ENCODE measurements around the gene TRAPPC12.
"Not testable (repeated sequence)": the region's sequence is repeated elsewhere in the genome, so short reads cannot be mapped to it uniquely, and the experiment has no call there.

TRAPPC12 gene

DNA sequence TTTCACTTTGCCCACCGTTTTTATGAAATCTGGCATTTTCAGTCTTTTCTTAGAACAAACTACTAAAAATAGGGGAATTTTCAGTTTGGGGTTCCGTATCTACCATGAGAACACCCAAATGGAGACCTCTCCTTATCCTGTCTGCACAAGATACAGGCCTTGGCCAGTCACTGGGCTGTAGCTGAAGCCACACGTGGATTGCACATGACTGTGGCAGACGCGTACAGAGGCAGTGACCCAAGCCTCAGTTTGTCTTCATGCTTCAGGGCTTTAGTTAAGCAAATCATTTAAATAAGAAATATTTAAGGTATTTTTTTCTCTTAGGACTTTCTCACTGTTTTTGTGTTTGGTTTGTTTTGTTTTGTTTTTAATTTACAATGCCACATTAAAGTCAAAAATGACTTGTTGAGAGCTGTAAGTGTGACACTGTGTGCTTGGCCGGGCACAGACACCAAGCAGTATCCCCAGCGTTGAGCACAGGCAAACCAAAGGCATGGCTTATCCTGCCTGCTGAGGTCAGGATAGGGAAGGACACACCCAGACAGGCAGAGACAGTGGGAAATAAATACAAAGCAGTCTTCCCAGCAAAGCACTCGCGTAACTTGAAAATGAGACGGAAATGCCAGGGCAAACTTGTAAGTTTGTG, 53.3 kb downstream of the TRAPPC12 start:
- no peak for DNase-seq (ENCODE audit: low spot score)

DNA sequence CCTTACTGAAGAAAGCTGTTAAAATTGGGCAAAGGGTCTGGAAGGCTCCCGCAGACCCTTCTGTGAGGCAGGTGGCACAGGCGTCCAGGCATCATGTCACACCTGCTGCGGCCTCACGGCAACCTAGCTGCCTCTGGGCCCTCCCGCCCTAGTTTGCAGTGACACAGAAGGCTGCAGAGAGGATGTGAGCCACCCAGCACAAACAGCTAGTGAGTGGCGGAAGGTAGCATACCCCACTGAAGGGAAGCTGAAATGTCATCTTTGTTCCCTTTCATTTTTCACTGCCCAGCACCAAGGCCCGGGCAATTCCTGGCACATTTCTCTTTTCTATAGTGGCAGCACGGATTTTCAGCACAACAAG, 53.8 kb downstream of the TRAPPC12 start:
- no peak for DNase-seq (ENCODE audit: low spot score)

- DNase-seq (ENCODE audit: low spot score) = no peak
Observed at GRCh38 chr2:3433776-3434400, 54.4 kb downstream of the TRAPPC12 start.

DNA sequence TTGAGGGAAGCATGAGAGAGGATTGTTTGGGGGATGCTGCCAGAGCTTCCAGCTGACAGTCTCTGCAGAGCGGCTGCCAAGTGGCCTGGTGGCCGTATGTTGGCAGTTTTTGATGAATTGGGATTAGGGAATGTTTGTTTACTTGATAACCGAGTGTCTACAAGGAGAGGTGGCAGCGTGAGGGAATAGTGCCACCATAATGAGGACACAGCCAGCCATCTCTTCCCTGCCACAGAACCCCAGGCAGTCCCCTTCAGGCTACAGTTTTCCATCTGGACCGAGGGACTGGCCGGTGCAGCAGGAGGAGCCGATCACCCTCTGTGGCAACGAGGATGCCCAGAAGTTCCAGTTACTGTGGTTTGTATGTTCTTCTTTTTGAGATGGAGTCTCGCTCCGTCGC, 55.2 kb downstream of the TRAPPC12 start:
- DNase-seq (ENCODE audit: low spot score) = no peak

DNA sequence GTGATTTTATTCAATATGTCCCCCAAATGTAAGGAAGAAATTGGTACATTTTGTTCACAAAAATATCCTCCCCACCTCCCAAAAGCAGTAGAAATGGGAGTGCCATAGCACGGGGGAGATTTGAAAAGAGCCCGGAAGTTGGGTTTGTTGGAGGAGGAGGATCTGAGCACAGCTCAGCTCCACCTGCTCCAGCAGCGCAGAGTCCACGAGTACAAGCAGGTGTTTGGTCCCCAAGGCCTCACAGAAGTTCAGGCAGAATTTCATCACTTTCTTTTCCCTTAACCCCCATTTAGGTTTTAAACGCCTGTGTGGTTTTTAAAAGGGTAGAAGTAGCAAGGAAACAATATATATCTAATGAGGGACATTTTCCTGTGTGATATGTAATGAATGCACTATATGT, 56.0 kb downstream of the TRAPPC12 start:
- no peak for DNase-seq (ENCODE audit: low spot score)

DNA sequence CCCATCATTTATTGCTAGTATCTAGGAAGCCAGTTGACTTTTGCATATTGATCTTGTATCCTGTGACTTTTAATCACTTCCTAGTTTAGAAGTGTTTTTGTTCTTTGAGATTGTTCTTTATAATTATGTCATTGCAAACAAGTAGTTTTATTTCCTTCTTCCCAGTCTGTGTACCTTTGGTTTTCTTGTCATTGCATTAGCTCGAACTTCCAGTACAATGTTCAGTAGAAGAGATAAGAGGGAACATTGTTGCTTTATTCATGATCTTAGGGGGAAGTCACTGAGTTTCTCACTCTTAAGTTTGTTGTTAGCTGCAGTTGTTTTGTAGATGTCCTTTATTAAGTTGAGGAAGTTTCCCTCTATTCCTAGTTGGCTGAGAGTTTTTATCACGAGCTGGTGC, 61.0 kb downstream of the TRAPPC12 start:
- DNase-seq (ENCODE audit: low spot score) = no peak

DNA sequence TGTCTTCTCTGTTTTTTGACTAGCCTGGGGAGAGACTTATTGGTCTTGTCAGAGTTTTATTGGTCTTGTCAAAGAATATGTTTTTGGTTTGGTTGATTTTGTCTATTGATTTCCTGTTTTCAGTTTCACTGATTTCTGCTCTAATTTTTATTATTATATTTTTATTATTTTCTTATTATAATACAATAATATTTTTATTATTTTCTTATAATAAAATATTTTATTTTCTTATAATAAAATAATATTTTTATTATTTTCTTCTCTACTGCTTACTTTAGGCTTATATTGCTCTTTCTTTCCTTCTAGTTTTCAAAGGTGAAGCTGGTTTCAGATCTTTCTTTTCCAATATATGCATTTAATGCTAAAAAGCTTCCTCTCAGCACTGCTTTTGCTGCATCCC, 62.0 kb downstream of the TRAPPC12 start:
- DNase-seq (ENCODE audit: low spot score) = no peak

GRCh38 chr2:3442185-3442584, 62.7 kb downstream of the TRAPPC12 start:
- DNase-seq (ENCODE audit: low spot score) = no peak

- no peak for DNase-seq (ENCODE audit: low spot score)
Observed at GRCh38 chr2:3443083-3443482, 63.6 kb downstream of the TRAPPC12 start.

DNA sequence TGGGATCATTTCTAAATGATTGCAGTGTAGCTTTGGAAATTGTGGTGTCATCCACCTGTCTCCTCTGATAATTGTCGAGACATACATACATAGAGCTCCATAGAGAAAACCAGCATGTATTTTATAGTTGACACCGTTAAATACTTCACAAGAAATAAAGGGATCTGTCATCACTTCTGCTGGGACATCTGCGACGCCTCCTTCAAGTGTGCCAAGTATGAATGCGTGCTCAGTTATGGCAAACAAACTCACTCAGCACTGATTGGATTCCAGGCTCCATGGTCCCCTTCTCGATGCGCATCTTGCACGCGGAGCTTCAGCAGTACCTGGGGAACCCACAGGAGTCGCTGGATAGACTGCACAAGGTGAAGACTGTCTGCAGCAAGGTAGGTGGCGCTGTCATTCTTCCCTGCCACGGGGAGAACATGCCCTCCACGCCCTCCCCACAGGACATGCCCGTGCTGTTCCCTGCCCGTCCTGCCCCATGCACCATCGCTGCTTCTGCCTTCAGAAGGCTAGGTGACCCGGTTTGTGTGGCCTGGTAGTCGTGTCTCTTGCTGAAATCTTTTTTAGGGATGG, 64.1 kb downstream of the TRAPPC12 start:
- DNase-seq (ENCODE audit: low spot score) = no peak

DNA sequence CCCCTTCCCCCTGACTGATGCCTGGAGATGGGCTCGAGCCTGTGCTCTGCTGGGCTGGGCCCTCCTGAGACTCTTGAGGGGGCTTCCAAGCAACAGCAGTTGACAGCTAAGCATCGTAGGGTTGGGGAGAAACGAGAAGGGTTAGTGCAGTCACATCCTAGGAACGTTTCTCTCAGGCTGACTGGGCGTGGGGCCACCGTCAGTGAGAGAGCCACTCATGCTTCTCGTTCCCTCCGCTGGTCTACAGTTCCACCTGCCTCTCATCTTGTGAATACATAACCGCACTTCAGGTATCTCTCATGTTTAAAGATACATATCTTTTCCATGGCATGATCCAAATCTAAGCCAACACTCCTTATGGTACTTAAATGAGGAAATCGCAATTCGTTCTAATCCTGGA, 66.4 kb downstream of the TRAPPC12 start:
- no peak for DNase-seq (ENCODE audit: low spot score)

DNA sequence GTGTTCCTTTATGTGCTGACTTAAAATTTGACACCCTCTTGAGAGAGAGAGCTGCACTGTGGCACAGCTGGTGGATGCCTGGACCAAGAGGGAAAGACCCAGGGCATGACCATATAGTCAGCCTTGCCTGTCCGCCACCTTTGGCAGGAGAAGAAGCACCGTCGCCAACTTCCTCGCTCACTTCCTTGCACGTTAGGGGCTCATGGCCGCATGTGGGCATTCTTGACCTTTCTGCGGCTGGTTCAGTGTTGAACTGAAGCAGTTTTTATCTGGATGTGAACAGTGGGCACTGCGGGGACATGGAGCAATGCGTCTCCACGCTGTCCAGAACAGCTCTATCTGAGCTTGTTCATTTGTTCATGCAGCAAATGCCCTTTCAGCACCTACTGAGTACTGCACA, 66.9 kb downstream of the TRAPPC12 start:
- DNase-seq (ENCODE audit: low spot score) = no peak

- DNase-seq (ENCODE audit: low spot score) = peak; percentile 30
Observed at GRCh38 chr2:3447186-3447585, 67.7 kb downstream of the TRAPPC12 start.

DNA sequence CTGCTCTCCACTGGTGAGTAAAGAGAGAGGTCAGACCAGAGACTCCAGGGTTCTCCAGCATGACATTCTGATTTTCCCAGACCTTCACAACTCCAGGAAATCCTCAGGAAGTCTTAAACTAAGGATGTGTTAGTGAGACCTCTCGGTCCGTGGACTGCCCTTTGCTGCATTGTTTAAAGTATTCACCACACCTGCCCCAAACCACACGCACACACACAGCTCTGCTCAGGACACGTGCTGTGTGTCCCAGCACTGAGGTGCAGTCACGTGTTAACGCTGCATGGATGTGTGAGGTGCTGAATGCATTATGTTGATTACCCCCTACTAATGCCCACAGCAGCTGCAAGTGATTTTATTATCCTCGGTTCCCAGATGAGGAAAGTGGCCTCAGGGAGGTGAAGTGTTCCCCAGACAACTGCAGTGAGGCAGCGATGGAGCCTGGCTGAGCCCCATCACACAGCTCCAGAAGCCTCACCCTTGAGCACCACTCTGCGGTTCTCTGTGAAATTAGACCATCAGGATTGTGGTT, 68.4 kb downstream of the TRAPPC12 start:
- peak; percentile 65 for DNase-seq (ENCODE audit: low spot score)

DNA sequence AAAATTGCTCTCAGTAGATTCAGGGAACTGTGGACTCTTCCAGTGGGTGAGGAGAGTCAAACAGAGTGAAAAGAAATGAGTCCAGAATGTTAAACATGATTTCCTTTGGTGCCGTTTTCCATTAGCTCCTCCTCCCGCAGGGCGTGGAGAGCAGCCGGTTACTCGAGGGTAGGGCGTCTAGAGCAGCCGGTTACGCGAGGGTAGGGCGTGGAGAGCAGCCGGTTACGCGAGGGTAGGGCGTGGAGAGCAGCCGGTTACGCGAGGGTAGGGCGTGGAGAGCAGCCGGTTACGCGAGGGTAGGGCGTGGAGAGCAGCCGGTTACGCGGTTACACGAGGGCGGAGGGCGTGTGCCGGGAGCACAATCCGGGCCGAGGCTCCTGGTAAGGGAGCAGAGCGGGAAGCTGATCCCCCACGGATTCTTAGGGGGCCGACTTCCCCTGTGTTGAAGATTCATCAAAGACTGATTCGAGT, 69.0 kb downstream of the TRAPPC12 start:
- DNase-seq (ENCODE audit: low spot score) = not testable (repeated sequence)

- DNase-seq (ENCODE audit: low spot score) = no peak
Observed at GRCh38 chr2:3449086-3449485, 69.6 kb downstream of the TRAPPC12 start.

DNA sequence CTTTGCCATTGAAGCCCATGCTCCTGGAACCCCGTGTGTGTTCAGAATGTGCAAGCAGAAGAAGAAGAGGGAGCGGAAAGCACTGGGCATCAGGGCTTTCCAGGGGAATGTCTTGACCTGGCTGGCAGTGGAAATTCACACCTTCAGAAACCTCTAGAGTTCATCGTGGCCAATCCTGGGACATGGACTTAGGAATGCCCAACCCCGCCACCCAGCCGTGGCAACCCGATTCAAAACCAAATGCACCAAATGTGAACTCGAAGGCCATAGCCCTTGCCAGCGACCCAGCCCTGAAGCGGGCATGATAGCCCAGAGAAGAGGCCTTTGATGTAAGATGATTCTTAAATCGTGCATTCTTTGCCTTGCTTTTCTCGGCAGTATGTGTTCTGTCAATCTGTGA, 70.4 kb downstream of the TRAPPC12 start:
- DNase-seq (ENCODE audit: low spot score) = no peak

DNA sequence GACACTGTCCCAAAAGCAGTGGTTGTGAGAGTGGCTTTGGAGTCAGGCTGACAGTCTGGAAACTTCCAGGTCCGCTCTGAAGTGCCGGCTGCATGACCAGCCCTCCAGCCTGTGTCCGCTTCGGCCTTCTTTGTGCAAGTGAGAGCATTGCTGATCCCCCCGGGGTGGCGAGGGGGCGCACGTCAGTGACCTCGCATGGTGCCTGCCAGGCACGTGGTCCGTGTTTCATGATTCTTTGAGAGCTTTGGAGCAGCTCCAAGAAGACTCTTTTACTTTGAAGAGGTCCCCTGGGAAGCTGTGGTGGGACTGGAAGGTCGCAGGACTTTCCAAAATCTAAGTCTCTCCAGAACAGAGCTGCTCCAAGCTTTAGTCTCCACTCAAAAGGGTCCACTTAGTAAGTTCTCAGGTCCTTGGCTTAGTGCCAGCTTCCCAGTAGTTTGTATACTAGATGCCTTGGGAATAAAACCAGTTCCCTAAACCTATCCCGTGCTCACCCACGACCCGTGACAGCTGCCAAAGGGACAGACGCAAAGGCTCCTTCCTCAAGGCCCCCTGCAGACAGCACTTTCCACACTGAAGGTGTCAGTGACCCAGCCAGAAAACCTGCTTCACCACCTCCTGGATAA, 71.0 kb downstream of the TRAPPC12 start:
- DNase-seq (ENCODE audit: low spot score) = no peak

DNA sequence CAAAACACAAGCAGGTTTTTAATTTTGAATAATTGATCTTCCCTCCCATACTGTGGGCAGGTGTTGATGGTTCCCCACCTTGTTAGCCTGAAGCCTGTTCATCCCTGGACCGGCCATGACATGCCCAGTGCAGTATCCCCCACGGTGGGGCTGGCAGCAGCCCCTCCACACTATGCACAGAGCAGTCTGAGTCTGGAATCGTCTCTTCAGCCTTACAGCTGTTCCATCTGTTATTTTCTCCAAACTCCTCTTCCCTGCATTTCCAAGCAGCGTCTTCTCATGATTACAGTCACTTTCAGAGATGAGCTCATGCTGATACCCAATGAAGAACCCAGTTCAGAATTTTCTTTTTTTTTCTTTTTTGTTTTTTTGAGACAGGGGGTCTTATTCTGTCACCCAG, 71.7 kb downstream of the TRAPPC12 start:
- DNase-seq (ENCODE audit: low spot score) = no peak

DNA sequence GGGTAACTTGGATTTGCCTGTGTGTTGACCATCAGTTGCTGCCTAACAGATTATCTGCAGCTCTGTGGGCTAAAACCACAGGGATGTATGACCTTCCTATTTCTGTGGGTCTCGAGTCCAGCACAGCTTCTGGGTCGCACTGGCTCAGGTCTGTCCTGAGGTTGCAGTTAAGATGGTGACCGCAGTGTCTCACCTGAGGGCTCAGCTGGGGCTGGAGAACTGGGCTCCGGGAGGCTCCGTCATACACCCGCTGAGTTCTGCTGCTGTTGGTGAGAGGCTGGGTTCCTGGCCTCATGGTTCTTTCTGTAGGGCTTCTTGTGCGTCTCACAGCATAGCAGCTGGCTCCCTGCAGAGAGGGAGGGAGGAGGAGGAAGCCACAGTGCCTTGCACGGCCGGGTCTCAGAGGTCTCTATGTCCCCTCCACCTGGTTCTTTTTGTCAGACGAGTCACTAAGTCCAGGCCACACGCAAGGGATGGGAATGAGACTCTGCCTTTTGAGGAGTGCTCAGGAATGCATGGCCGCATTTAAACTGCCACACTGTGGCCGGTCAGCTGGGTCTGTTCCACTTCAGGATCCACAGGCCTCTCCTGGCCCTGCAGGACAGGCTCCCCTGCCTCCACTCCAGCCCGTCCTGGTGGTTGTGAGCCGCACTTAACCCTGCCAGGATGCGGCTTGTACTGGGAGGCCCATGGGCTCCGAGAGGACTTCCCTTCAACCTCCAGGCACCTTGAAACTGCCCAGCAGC, 72.6 kb downstream of the TRAPPC12 start:
- DNase-seq (ENCODE audit: low spot score) = no peak

- no peak for DNase-seq (ENCODE audit: low spot score)
Observed at GRCh38 chr2:3453190-3453999, 73.9 kb downstream of the TRAPPC12 start.
